CD14-positive monocyte (primary cell): ENCODE data around the gene DLG1. TPM values are rescaled to one million over a fixed set of nuclear protein-coding genes. Genes with fewer than 3 reads are reported as not detected.

Source experiments
- DNase-seq, 3 donors: peaks; one replicate each; pipeline ENCODE4 v3.0.0-alpha.2; 2011 to 2022
- H2AFZ ChIP-seq: 2 replicates; pipeline ENCODE4 v1.6.0; 2012; ENCODE audit warnings: mild to moderate bottlenecking, low read depth, low read length, inconsistent platforms; ENCODE audit not compliant: insufficient read depth, poor library complexity, severe bottlenecking
- H3K27ac ChIP-seq, 2 donors: 1 replicate in 1 of 2; 2 replicates in 1 of 2; pipeline ENCODE4 v1.5.1; 2012 to 2013; ENCODE audit warnings: low read length in 2 of 2, control low read depth in 1 of 2, inconsistent platforms in 1 of 2, low read depth in 1 of 2, mild to moderate bottlenecking in 1 of 2
- H3K27me3 ChIP-seq, 2 donors: one replicate each; pipeline versions ENCODE4 v1.6.0 to v1.6.1; 2011 to 2013; ENCODE audit warnings: low read length in 2 of 2; ENCODE audit not compliant: control insufficient read depth in 2 of 2, insufficient read depth in 2 of 2
- H3K36me3 ChIP-seq, 2 donors: replicated peaks in 1 of 2; 1 replicate in 1 of 2; 2 replicates in 1 of 2; pipeline versions ENCODE4 v1.5.1 to v1.6.1; 2012 to 2013; ENCODE audit warnings: low read length in 2 of 2, control low read depth in 1 of 2, inconsistent platforms in 1 of 2, mild to moderate bottlenecking in 1 of 2; ENCODE audit not compliant: insufficient read depth in 2 of 2, control insufficient read depth in 1 of 2
- H3K4me1 ChIP-seq, 2 donors: 1 replicate in 1 of 2; 2 replicates in 1 of 2; pipeline versions ENCODE4 v1.5.1 to v1.6.1; 2012 to 2013; ENCODE audit warnings: low read length in 2 of 2, control low read depth in 1 of 2, inconsistent platforms in 1 of 2, mild to moderate bottlenecking in 1 of 2, moderate library complexity in 1 of 2; ENCODE audit not compliant: insufficient read depth in 2 of 2, control insufficient read depth in 1 of 2
- H3K4me2 ChIP-seq: replicated peaks from 2 replicates; pipeline ENCODE3; 2012; ENCODE audit warnings: low read length, moderate library complexity, mild to moderate bottlenecking; ENCODE audit not compliant: poor library complexity, severe bottlenecking; ENCODE audit errors: extremely low read depth
- H3K4me3 ChIP-seq, 3 experiments: fragments of 200-600 bp in 1 of 3; sonication (generic) in 1 of 3; replicated peaks in 1 of 3; 1 replicate in 2 of 3; 2 replicates in 1 of 3; pipeline ENCODE4 v1.5.1; 2011 to 2013; ENCODE audit warnings: low read length in 3 of 3, mild to moderate bottlenecking in 3 of 3, control low read depth in 2 of 3, low read depth in 2 of 3, inconsistent platforms in 1 of 3, moderate library complexity in 1 of 3
- H3K79me2 ChIP-seq: 2 replicates; pipeline ENCODE4 v1.6.0; 2012; ENCODE audit warnings: mild to moderate bottlenecking, control low read depth, inconsistent platforms, low read length, moderate library complexity; ENCODE audit not compliant: insufficient read depth
- H3K9ac ChIP-seq: 2 replicates; pipeline ENCODE4 v1.6.0; 2017; ENCODE audit warnings: low read length, mild to moderate bottlenecking; ENCODE audit not compliant: insufficient read depth, poor library complexity, severe bottlenecking
- H3K9me3 ChIP-seq, 2 donors: replicated peaks in 1 of 2; 1 replicate in 1 of 2; 2 replicates in 1 of 2; pipeline versions ENCODE4 v1.5.1 to v1.6.1; 2012 to 2013; ENCODE audit warnings: low read length in 2 of 2, control low read depth in 1 of 2; ENCODE audit not compliant: control insufficient read depth in 1 of 2, insufficient read depth in 1 of 2
- H4K20me1 ChIP-seq: 2 replicates; pipeline ENCODE4 v1.6.0; 2012; ENCODE audit warnings: mild to moderate bottlenecking, low read length, control low read depth, moderate library complexity; ENCODE audit not compliant: insufficient read depth
- H3K27ac Mint-ChIP-seq, 7 donors: one replicate each; pipeline ENCODE4 v1.8.0; 2020; ENCODE audit warnings: mild to moderate bottlenecking in 7 of 7, mixed read lengths in 7 of 7, moderate library complexity in 6 of 7, inconsistent platforms in 2 of 7
- H3K27me3 Mint-ChIP-seq, 3 donors: one replicate each; pipeline ENCODE4 v1.8.0; 2021 to 2022; ENCODE audit warnings: low read depth in 3 of 3, mild to moderate bottlenecking in 3 of 3, mixed read lengths in 3 of 3, moderate library complexity in 3 of 3, inconsistent platforms in 1 of 3
- H3K36me3 Mint-ChIP-seq, 2 donors: one replicate each; pipeline ENCODE4 v1.8.0; 2020; ENCODE audit warnings: mixed read lengths in 2 of 2, inconsistent platforms in 1 of 2, mild to moderate bottlenecking in 1 of 2
- H3K4me1 Mint-ChIP-seq: one replicate; pipeline ENCODE4 v1.8.0; 2020; ENCODE audit warnings: mild to moderate bottlenecking, mixed read lengths
- H3K4me3 Mint-ChIP-seq, 2 donors: one replicate each; pipeline ENCODE4 v1.8.0; 2020; ENCODE audit warnings: mild to moderate bottlenecking in 2 of 2, mixed read lengths in 2 of 2, moderate library complexity in 1 of 2
- H3K9me3 Mint-ChIP-seq, 7 donors: one replicate each; pipeline ENCODE4 v1.8.0; 2020 to 2022; ENCODE audit warnings: mixed read lengths in 7 of 7, mild to moderate bottlenecking in 6 of 7, moderate library complexity in 6 of 7, inconsistent platforms in 2 of 7
- CTCF ChIP-seq: fragments of 200-600 bp; IDR thresholded peaks from one replicate; pipeline ENCODE4 v1.8.0; 2022; ENCODE audit warnings: antibody characterized with exemption, mild to moderate bottlenecking
- WGBS: methylation state at CpG from one replicate; pipeline ENCODE4 v1.1.5; 2013; ENCODE audit warnings: missing lambda C conversion rate; ENCODE audit not compliant: insufficient coverage; 5-methylcytosine and 5-hydroxymethylcytosine counted together
- intact Hi-C, 2 donors: fragments of 100-400 bp; cut with micrococcal nuclease; formaldehyde crosslinking; loops; one replicate each; pipeline versions ENCODE4 v1.15.0 to v1.15.1; 2023
- polyA plus RNA-seq, 3 donors: library from polyadenylated mRNA; depleted of rRNA in 1 of 3; unstranded in 2 of 3; stranded (reverse) in 1 of 3; fragments of 300-500 nt in 2 of 3; fragments of >200 nt in 1 of 3; fragmentation: Illumina TruSeq in 2 of 3; gene quantifications; 1 replicate in 2 of 3; 2 replicates in 1 of 3; pipeline ENCODE4 v1.2.3, GENCODE V29; 2012 to 2021

DLG1 gene
- polyA plus RNA-seq, 3 donors, result 6.5 to 21.9 (median 10.2) TPM

DNA sequence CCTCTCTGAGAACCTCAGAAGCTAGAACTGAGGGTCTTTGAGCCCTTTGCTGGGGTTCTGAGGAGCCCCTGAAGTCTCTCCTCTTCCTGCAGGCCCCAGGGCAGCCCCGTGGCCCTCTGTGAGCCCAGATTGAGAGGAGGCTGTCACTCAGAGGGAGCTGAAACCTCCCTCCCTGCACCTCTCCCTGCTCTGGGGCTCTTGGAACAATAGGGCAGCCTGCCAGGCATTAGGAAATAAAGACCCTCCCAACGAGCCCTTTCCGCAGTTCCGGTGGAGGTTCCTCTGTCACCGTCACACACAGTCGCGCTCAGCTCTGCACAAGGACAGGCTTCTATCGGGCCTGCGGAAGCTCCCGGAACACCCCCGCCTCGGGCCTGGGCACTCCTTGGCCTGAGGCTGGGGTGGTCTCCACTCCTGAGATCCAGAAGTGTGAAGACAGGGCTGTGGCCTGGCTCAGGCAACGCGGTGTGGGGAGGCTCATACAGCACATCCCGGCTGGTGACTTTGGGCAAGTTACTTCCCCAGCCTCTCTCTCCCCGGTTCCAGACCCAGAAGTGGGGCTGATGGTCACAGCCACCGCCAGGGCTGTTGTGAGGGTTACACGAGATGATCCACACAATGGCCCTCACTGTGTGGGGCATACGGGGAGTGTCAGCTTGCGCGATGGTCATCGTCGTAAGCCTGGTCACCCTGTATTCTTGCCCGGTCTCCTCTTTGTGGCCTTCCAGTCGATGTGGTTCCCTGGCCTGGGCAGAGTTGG, 286.5 kb downstream of the DLG1 start:
- H3K4me2 ChIP-seq, result no peak overlapping the region
- Mint-ChIP-seq H3K36me3 (no peaks in the 10 kb centered on the region), H3K4me1 (peaks cover 2% of the 10 kb centered on the region), H3K27me3 (peaks cover 0 to 3% (median 0%) of the 10 kb centered on the region in 3 donors), H3K27ac (no peak overlapping the region), H3K9me3 (no peaks in the 10 kb centered on the region), H3K4me3 (no peak overlapping the region)
- no peak for DNase-seq
- no peak overlapping the region for H2AFZ ChIP-seq
- no peak overlapping the region for H3K4me3 ChIP-seq
- no peaks in the 10 kb centered on the region for H3K4me1 ChIP-seq
- no peaks in the 10 kb centered on the region for H3K36me3 ChIP-seq
- intact Hi-C loops, result no loop called here
- no peak overlapping the region for H3K27ac ChIP-seq
- no peaks in the 10 kb centered on the region for H3K27me3 ChIP-seq
- H3K9me3 ChIP-seq, result no peaks in the 10 kb centered on the region
- H3K9ac ChIP-seq, result no peak overlapping the region
- H4K20me1 ChIP-seq, result no peaks in the 10 kb centered on the region
- 91% methylated on average over 21 of the region's 25 CpGs for WGBS
- no peak for TF ChIP-seq CTCF
- no peaks in the 10 kb centered on the region for H3K79me2 ChIP-seq

DNA sequence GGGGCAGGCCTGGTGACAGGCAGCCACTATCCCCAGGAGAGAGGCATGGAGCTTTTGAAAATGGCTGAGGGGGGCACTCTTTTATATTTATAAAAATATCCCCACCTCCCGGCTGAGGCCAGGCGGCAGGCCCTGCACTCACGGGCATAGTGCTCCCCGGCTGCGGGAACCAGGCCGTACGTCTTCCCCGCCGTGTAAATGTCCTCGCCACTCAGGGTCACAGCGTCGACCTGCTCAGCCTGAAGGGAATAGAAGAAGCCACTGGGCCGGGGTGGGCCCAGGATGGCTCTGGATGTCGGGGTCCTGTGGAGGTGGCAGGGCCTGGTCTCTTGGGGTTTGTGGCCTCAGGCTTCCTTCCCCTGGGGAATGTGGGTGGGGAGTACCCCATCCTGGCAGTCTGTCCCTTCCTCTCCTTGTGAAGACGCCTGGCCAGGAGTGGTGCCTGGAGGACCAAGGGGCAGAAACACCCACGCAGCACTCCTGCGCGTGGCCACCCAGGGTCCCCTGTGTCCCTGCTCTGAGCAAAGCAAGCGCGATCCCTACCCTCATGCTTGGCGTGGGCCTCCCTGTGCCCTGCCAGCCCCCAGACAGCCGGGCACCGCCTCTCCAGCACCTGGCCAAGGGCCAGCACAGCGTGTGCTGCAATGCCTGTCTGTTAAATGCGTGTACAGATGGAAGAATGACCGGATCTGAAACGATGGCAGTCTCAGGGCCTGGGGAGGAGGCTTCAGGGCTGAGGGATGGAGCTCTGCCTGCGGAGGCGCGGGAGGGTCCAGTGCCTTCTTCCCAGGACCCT, 287.7 kb downstream of the DLG1 start:
- Histone ChIP-seq H2AFZ (no peak overlapping the region), H3K79me2 (no peaks in the 10 kb centered on the region), H3K27me3 (no peaks in the 10 kb centered on the region), H3K9me3 (no peaks in the 10 kb centered on the region), H3K4me3 (no peak overlapping the region), H3K4me2 (no peak overlapping the region), H3K36me3 (no peaks in the 10 kb centered on the region), H4K20me1 (no peaks in the 10 kb centered on the region), H3K27ac (no peak overlapping the region), H3K9ac (no peak overlapping the region), H3K4me1 (no peaks in the 10 kb centered on the region)
- no peaks in the 10 kb centered on the region for H3K36me3 Mint-ChIP-seq
- intact Hi-C loops, result no loop called here
- 90% methylated on average over 25 of the region's 30 CpGs for WGBS
- peak overlapping the region in 1 of 7 donors; percentile 11 for H3K27ac Mint-ChIP-seq
- peaks cover 0 to 3% (median 0%) of the 10 kb centered on the region in 3 donors for H3K27me3 Mint-ChIP-seq
- H3K9me3 Mint-ChIP-seq, result no peaks in the 10 kb centered on the region
- TF ChIP-seq CTCF, result no peak
- peaks cover 2% of the 10 kb centered on the region for H3K4me1 Mint-ChIP-seq
- DNase-seq, result no peak
- no peak overlapping the region for H3K4me3 Mint-ChIP-seq
